NCI-H2196 (cell line): ENCODE data around the gene HIRA.

ENCODE experiments used
- DNase-seq: peaks from one replicate; lab custom pipeline; 2025; ENCODE audit not compliant: unreplicated experiment; lab: John Stamatoyannopoulos, UW

HIRA gene

DNA sequence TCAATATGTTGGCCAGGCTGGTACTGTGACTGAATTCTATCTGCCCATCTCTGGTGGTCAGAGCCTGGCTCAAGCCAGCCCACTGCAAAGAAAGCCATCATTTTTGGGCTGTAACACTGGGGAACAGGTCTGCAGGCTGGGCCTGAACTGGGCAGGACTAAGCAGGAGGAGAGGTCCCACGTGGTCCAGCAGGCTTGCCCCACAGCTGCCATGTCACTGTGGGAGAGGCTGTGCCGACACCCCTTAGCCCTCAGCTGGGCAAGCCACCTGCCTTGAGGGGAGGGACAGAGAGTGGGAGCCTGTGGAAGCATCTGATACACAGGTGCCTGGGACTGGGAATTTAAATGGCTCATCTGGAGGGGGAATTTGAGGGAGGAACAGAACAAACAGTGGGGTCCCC is 73.3 kb downstream of the HIRA start:
- no peak for DNase-seq

DNA sequence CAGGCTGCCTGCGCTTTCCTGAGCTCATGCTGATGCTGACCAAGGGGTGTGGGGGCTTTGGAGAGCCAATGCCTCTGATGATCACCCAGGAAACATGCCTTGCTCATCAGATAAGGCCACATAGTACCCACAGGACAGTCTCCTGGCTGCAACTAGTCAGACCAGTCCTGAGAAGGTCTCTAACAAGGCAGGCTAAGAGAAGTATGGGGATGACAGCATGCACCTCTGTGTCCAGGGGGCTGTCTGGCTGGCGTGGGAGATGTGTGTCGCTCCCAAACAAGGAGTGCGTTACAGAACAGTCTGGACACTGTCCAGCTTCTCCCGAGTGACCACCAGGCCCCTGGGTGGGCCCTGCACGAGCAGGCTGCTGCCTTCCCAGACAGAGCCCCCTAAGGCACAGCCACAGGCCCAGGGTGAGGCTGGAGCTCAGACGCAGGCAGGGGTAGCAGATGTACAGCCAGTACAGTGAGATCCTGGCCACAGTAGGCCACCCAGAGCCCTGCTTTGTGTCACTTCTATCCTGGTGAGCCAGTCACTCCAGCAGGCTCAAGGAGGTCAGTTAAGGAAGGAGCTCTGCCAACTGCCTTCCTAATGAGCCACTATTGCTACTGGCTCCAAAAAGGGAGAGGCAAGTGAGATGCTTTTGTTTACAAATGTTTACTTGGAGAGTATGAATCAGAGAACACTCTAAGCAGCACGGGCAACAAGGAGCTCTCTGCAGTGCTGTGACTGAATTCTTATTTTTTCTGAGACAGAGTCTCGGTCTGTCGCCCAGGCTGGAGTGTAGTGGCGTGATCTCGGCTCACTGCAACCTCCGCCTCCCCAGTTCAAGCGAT is 74.0 kb downstream of the HIRA start:
- DNase-seq = no peak

- no peak for DNase-seq
Measured at GRCh38 chr22:19356708-19357269, 74.7 kb downstream of the HIRA start.

DNA sequence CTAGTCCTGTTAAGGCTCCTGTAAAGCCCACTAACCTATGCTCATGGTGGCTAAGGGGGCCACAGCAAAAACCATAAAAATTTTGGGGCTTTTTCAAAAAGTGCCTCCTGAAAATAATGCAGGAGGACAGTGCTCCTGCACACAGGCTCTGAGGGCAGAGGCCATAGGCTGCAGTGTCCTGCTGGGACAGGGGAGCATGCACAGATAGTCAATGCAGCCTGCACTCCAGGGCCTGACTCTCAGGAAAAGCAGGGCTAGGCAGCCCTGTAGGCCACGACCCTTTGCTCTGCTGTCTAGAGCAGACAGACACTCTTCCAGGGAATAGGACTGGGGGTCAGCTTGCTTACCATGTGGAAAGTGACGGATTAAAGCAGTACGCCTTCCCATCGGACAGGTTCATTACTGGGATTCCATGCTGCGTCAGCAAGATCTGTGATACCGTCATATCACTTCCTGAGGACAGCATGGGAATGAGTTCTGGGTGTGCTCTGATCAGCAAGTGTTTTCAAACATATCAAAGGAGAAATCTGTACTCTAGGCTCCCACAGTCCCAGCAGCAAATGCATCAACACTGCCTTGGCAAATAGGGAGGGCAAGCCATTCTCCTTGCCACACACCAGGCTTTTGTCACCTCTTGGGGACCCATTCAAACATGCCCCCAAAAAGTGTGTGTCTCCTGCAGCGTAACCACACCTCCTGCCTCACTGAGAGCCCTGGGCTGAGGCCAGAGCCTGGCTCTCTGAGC is 75.9 kb downstream of the HIRA start:
- DNase-seq = no peak

DNA sequence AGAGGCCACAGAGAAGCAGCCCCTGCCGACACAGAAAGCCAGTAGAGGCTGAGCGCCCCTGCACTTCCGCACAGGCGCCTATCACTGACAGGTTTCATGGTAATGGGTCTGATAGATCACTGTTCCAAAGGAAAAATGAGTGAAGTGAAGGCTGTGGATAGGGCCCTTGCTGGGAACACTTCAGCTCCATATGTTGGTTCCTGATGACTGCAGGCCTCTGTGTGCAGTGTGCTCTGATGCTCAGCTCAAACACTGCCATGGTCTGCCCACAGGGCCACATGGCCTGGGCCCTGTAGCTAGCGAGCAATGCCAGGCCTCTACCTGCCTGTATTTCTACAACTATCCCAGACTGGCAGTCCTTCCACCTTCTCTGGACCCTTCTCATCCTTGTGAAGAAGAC is 77.3 kb downstream of the HIRA start:
- no peak for DNase-seq

- DNase-seq = no peak
Measured at GRCh38 chr22:19353363-19354131, 78.0 kb downstream of the HIRA start.

GRCh38 chr22:19352766-19353165 is 78.8 kb downstream of the HIRA start:
- DNase-seq = no peak

GRCh38 chr22:19352217-19352616 is 79.3 kb downstream of the HIRA start:
- DNase-seq = no peak

DNA sequence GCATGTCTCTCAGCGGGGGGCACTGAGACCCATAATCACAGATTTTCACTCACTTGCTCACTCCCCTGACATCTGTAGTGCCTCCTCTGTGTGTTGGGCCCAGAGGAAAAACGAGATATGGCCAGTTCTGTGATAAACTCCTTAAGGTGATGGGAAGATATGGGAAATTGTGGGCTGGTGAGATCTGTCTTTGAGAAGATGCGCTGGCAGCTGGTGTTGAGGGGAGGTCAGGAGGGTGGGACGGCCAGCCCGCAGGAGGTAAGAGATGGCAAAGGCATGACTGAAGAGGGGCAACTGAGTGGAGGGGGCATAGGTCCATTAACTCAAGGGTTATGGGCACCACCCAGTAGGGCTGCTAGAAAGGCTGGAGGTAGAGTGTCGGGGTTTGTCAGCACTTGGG is 79.9 kb downstream of the HIRA start:
- no peak for DNase-seq

- DNase-seq = no peak
Measured at GRCh38 chr22:19350947-19351346, 80.6 kb downstream of the HIRA start.

- no peak for DNase-seq
Measured at GRCh38 chr22:19350476-19350859, 81.1 kb downstream of the HIRA start.

DNA sequence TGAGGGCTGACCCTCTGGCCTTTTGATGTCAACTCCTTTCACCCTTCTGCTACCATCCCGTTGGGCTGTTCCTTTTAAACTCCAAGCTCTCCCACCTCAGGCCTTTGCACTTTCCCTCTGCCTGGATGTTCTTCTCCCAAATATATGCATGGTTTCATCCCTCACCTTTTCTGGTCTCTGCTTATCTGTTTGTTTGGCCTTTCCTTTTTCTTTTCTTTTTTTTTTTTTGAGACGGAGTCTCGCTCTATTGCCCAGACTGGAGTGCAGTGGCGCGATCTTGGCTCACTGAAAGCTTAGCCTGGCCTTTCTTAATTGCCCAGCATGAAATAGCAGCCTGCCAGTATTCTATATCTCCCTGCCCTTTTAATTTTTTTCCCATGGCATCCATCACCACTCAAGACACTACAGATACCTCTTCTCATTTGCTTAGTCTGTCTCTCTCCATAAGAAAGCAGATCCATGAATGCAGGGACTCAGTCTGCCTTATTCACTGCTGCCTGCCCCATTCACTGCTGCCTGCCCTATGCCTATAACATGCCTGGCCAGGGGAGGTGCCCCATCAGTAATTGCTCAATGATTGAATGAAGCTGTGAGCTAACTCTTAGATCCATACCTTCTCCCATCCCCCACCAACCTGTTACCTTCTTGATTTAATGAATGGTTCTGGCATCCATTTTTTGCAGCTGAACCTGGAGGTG is 81.6 kb downstream of the HIRA start:
- DNase-seq = no peak

GRCh38 chr22:19346677-19347265 is 84.8 kb downstream of the HIRA start:
- no peak for DNase-seq

DNA sequence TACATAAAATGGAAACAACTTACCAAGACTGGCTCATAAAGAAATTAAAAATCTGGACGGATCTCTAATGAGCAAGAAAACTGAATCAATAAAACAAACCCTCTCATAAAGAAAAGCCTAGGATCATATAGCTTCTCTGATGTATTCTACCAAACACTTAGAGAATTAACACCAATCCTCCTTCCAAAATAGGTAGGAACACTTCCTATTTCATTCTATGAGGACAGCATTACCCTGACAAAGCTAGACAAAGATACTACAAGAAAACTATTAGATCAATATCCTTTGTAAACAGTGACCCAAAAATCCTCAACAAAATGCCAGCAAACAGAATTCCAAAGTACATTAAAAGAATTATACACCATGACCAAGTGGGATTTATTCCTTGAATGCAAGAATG is 87.1 kb downstream of the HIRA start:
- no peak for DNase-seq

GRCh38 chr22:19343470-19343869 is 88.1 kb downstream of the HIRA start:
- DNase-seq = no peak

GRCh38 chr22:19341500-19341899 is 90.0 kb downstream of the HIRA start:
- no peak for DNase-seq

DNA sequence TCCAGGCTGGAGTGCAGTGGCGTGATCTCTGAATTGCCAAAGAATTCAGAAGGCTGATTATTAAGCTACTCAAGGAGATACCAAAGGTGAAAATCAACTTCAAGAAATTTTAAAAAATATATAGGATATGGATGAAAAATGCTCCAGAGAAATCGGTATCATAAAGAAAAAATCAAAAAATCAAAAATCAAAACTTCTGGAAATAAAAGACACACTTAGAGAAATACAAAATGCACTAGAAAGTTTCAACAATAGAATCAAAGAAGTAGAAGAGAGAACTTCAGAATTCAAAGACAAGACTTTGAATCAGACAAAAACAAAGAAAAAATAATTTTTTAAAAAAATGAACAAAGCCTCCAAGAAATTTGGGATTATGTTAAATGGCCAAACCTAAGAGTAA is 94.4 kb downstream of the HIRA start:
- DNase-seq = no peak

DNA sequence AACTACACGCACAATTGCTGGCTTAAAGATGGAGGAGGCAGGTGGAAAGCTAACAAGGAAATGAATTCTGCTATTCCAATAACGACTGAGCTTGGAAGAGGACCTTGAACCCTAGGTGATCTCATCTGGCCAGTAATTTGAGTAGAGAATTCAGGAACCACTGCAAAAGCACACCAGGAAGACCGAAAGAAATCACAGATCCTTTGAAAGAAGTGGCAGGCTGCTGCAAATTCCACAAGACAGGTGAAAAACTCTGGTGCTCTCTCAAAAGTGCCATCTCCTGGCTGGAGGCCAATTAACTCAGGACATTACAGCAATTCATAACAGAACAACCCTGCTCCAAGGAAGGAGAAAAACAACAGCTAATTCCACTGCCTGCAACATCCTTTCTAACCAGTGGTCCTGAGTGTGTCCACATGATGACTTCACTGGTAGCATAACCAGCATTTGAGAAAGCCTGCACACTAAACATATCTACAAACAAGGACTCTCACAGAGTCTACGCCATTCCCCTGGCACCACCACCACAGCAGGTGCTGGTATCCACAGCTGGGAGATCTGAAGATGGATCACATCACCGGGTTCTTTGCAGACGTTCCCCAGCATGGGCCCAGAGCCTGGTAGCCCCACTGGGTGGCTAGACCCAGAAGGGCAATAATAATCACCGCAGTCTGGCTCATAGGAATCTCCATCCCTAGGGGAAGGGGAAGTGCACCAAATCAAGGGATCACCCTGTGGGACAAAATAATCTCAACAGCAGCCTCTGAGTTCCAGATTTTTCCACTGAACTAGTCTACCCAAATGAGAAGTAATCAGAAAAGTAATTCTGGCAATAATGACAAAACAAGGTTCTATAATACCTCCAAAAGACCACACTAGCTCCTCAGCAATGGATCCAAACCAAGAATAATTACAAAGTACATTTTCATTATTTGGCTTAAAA is 95.1 kb downstream of the HIRA start:
- no peak for DNase-seq

DNA sequence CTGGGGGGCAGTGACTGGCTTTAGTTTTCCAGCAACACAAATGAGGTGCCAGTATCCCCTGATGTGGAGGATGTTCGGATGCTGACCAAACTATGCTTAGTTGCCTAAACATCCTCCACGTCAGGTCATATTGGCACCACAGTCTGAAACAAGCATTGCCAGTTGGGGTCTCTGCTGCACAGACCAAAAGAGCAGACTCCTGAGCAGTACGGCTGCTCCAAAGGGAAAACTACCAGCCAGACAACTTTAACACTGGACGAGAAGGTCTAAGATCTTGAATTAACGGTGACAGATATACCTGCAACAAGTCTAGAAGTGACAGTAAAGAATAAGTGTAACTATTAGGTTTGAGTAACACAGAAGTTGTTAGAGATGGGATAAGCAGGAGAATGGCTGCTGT is 99.6 kb downstream of the HIRA start:
- no peak for DNase-seq
